ENCODE data around the gene TRIM5. TPM values are rescaled to one million over a fixed set of nuclear protein-coding genes. Genes with fewer than 3 reads are reported as not detected.

TRIM5 gene
- polyA plus RNA-seq, 1 donor (not counting 4 experiments of a cell fraction or from before 2014, with no cell fraction given), result 34.6 TPM

DNA sequence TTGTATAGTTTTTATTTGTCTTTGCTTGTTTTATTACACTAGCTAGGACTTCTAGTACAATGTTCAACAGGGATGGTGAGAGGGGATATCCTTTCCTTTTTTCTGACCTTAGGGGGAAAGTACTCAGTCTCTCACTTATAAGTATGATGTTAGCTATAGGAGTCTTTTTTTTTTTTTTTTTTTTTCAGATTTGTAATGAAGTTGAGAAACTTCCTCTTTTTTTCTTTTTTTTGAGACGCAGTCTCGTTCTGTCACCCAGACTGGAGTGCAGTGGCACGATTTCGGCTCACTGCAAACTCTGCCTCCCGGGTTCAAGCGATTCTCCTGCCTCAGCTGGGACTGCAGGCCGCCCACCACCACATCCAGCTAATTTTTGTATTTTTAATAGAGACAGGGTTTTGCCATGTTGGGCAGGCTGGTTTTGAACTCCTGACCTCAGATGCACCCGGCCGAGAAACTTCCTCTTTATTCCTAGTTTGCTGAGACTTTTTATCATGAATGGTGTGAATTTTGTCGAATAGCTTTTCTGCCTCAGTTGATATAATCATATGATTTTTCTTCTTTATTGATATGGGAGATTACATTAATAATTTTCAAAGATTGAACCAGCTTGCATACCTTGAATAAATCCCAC, 15.7 kb upstream of the TRIM5 start:
- dilution Hi-C loops (cut with MboI; ENCODE audit: extremely low pct_ligation_motif_present, low sequenced_read_pairs), result no loop called here

DNA sequence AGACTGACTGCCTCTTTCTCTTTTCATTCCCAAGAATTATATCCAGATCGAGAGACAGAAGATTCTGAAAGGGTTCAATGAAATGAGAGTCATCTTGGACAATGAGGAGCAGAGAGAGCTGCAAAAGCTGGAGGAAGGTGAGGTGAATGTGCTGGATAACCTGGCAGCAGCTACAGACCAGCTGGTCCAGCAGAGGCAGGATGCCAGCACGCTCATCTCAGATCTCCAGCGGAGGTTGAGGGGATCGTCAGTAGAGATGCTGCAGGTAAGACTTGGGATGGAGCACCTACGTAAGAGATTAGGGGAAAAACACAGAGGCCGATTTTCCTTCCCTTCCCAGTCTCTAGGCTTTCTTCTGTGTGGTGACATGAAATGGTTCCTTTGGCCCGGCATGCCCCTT, 13.4 kb upstream of the TRIM5 start:
- no peak overlapping the region for H2AFZ ChIP-seq (ENCODE audit: control insufficient read depth, low read length)
- DNase-seq (ENCODE audit: low read depth, low spot score) (no peak), FAIRE-seq (no peak)
- peaks cover 0 to 14% of the 10 kb centered on the region in 2 experiments for H3K36me3 ChIP-seq (ENCODE audit: control insufficient read depth in 2 of 2, extremely low read depth in 1 of 2, insufficient read depth in 2 of 2, low read length in 2 of 2)
- no peak overlapping the region for H3K9ac ChIP-seq (ENCODE audit: control insufficient read depth, extremely low read depth, insufficient read depth, low read length)
- H3K9me1 ChIP-seq (ENCODE audit: control insufficient read depth, extremely low read depth, insufficient read depth, low read length), result no peaks in the 10 kb centered on the region
- H3K4me1 ChIP-seq (ENCODE audit: control insufficient read depth, extremely low read depth, insufficient read depth, low read length), result no peaks in the 10 kb centered on the region
- H3K9me3 ChIP-seq (ENCODE audit: control insufficient read depth, low read depth, low read length), result no peaks in the 10 kb centered on the region
- no peak overlapping the region for H3K4me3 ChIP-seq (ENCODE audit: control insufficient read depth in 2 of 3, extremely low read depth in 1 of 3, insufficient read depth in 2 of 3, low read depth in 1 of 3, low read length in 3 of 3)
- dilution Hi-C loops (cut with MboI; ENCODE audit: extremely low pct_ligation_motif_present, low sequenced_read_pairs), result no loop called here
- no peaks in the 10 kb centered on the region for H4K20me1 ChIP-seq (ENCODE audit: control insufficient read depth, extremely low read depth, insufficient read depth, low read length)
- TF ChIP-seq, protein P1, sequence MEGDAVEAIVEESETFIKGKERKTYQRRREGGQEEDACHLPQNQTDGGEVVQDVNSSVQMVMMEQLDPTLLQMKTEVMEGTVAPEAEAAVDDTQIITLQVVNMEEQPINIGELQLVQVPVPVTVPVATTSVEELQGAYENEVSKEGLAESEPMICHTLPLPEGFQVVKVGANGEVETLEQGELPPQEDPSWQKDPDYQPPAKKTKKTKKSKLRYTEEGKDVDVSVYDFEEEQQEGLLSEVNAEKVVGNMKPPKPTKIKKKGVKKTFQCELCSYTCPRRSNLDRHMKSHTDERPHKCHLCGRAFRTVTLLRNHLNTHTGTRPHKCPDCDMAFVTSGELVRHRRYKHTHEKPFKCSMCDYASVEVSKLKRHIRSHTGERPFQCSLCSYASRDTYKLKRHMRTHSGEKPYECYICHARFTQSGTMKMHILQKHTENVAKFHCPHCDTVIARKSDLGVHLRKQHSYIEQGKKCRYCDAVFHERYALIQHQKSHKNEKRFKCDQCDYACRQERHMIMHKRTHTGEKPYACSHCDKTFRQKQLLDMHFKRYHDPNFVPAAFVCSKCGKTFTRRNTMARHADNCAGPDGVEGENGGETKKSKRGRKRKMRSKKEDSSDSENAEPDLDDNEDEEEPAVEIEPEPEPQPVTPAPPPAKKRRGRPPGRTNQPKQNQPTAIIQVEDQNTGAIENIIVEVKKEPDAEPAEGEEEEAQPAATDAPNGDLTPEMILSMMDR (optimal IDR thresholded peaks at IDR 0.05 in 1 of 3, IDR thresholded peaks at IDR 0.05 in 1 of 3, conservative IDR thresholded peaks at IDR 0.05 in 1 of 3; ENCODE audit: extremely low read depth in 1 of 3, insufficient read depth in 2 of 3, low read length in 3 of 3), result no peak
- no peak for TF ChIP-seq EZH2 (IDR thresholded peaks at IDR 0.05; ENCODE audit: low read length)
- no peak overlapping the region for H3K27ac ChIP-seq (ENCODE audit: control insufficient read depth, insufficient read depth, low read length)
- H3K27me3 ChIP-seq (ENCODE audit: control insufficient read depth, extremely low read depth, insufficient read depth, low read length), result no peaks in the 10 kb centered on the region
- no peak overlapping the region for H3K4me2 ChIP-seq (ENCODE audit: control insufficient read depth, extremely low read depth, insufficient read depth, low read depth, low read length)
- no peaks in the 10 kb centered on the region for H3K79me2 ChIP-seq (ENCODE audit: control insufficient read depth, insufficient read depth, low read length)

More for the DNA sequence above, 15.7 kb upstream of the TRIM5 start:
- Histone ChIP-seq H3K79me2 (ENCODE audit: control insufficient read depth, insufficient read depth, low read length) (no peaks in the 10 kb centered on the region), H4K20me1 (ENCODE audit: control insufficient read depth, extremely low read depth, insufficient read depth, low read length) (no peaks in the 10 kb centered on the region), H3K27me3 (ENCODE audit: control insufficient read depth, extremely low read depth, insufficient read depth, low read length) (no peaks in the 10 kb centered on the region), H3K9me3 (ENCODE audit: control insufficient read depth, low read depth, low read length) (no peaks in the 10 kb centered on the region), H3K9me1 (ENCODE audit: control insufficient read depth, extremely low read depth, insufficient read depth, low read length) (no peaks in the 10 kb centered on the region), H3K27ac (ENCODE audit: control insufficient read depth, insufficient read depth, low read length) (no peak overlapping the region), H3K9ac (ENCODE audit: control insufficient read depth, extremely low read depth, insufficient read depth, low read length) (no peak overlapping the region), H3K4me2 (ENCODE audit: control insufficient read depth, extremely low read depth, insufficient read depth, low read depth, low read length) (no peak overlapping the region), H3K36me3 (ENCODE audit: control insufficient read depth in 2 of 2, extremely low read depth in 1 of 2, insufficient read depth in 2 of 2, low read length in 2 of 2) (peaks cover 0 to 14% of the 10 kb centered on the region in 2 experiments), H3K4me3 (ENCODE audit: control insufficient read depth in 2 of 3, extremely low read depth in 1 of 3, insufficient read depth in 2 of 3, low read depth in 1 of 3, low read length in 3 of 3) (no peak overlapping the region), H2AFZ (ENCODE audit: control insufficient read depth, low read length) (no peak overlapping the region), H3K4me1 (ENCODE audit: control insufficient read depth, extremely low read depth, insufficient read depth, low read length) (no peaks in the 10 kb centered on the region)
- DNase-seq (ENCODE audit: low read depth, low spot score), result no peak
- TF ChIP-seq EZH2 (IDR thresholded peaks at IDR 0.05; ENCODE audit: low read length), result no peak
- TF ChIP-seq, protein P1 (optimal IDR thresholded peaks at IDR 0.05 in 1 of 3, IDR thresholded peaks at IDR 0.05 in 1 of 3, conservative IDR thresholded peaks at IDR 0.05 in 1 of 3; ENCODE audit: extremely low read depth in 1 of 3, insufficient read depth in 2 of 3, low read length in 3 of 3), result no peak
- FAIRE-seq, result no peak

Data from keratinocyte (primary cell).